IPS-18a (cell line): Measurements from ENCODE around the gene MAP2K3.
"Not testable (repeated sequence)": the region's sequence is repeated elsewhere in the genome, so short reads cannot be mapped to it uniquely, and the experiment has no call there.

Experiments used
- H3K27ac ChIP-seq: one replicate; pipeline ENCODE4 v1.5.1; 2013; ENCODE audit warnings: low read length
- H3K27me3 ChIP-seq: one replicate; pipeline ENCODE4 v1.6.1; 2013; ENCODE audit warnings: mild to moderate bottlenecking, low read length; ENCODE audit not compliant: control insufficient read depth, insufficient read depth
- H3K36me3 ChIP-seq: one replicate; pipeline ENCODE4 v1.6.1; 2013; ENCODE audit warnings: low read depth, low read length; ENCODE audit not compliant: control insufficient read depth
- H3K4me1 ChIP-seq: one replicate; pipeline ENCODE4 v1.6.1; 2013; ENCODE audit warnings: low read depth, low read length; ENCODE audit not compliant: control insufficient read depth
- H3K4me3 ChIP-seq: one replicate; pipeline ENCODE4 v1.5.1; 2013; ENCODE audit warnings: low read length
- H3K9ac ChIP-seq: one replicate; pipeline ENCODE4 v1.6.1; 2013; ENCODE audit warnings: mild to moderate bottlenecking, low read length, moderate library complexity
- H3K9me3 ChIP-seq: one replicate; pipeline ENCODE4 v1.6.1; 2013; ENCODE audit warnings: low read depth, low read length; ENCODE audit not compliant: control insufficient read depth

Gene MAP2K3

DNA sequence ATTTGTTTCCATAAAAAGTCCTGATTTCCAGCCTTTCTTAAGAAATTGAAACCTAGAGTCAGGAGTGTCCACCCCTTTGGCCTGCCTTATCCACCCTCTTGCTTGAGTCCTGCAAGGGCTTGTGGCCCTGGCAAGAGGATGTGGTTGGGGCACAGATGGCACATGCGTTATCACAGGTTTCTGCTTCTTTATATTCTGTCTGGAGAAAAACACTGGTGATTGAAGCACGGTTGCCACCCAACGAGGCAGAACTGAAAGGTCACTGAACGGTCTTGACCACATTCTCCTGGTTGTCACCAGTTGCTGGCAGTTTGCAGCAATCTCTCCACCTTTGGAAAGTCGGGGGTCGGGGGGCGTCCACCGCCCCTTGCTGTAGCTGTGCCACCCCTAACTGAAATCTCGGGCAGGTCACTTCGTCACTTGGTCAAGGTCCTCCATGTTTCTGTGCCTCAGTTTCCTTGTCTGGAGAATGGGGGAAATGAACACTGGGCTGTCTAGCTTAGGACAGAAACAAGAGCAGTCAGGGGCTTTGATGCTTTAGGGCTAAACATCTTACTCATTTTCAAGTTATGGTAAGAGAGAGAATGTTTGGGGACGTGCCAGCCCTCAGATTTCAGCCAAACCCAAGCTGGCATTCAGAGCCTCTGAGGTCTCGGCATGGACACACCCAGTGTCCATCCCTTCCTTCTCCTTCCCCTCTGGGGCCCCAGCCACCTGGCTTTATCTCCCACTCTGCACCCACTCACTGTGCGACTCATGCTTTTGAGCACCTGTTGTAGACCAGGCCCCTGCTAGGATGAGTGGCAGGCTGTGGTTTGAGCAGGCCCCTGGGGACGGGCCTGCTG lies 63.8 kb downstream of the MAP2K3 start:
- not testable (repeated sequence) for H3K27me3 ChIP-seq, H3K4me1 ChIP-seq, H3K9me3 ChIP-seq, H3K27ac ChIP-seq, H3K36me3 ChIP-seq, H3K9ac ChIP-seq, H3K4me3 ChIP-seq

DNA sequence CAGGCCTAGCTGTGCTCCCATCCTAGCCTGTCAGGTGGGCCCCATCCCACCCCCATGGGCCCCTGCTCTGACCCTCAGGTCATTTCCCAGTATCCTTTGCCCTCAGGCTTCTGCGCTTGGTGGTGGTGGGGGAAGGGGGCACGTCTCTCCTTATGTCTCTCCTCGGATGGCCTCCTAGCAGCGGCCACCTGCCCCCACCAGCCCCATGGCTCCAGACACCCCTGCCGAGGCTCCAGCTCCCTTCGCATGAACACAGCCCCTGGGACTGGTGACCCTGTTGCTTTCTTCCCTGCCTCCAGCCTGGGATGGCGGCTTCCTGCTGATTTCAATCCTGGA lies 64.4 kb downstream of the MAP2K3 start:
- H3K4me3 ChIP-seq, H3K27ac ChIP-seq, H3K27me3 ChIP-seq, H3K9ac ChIP-seq, H3K9me3 ChIP-seq, H3K4me1 ChIP-seq, H3K36me3 ChIP-seq: not testable (repeated sequence)

DNA sequence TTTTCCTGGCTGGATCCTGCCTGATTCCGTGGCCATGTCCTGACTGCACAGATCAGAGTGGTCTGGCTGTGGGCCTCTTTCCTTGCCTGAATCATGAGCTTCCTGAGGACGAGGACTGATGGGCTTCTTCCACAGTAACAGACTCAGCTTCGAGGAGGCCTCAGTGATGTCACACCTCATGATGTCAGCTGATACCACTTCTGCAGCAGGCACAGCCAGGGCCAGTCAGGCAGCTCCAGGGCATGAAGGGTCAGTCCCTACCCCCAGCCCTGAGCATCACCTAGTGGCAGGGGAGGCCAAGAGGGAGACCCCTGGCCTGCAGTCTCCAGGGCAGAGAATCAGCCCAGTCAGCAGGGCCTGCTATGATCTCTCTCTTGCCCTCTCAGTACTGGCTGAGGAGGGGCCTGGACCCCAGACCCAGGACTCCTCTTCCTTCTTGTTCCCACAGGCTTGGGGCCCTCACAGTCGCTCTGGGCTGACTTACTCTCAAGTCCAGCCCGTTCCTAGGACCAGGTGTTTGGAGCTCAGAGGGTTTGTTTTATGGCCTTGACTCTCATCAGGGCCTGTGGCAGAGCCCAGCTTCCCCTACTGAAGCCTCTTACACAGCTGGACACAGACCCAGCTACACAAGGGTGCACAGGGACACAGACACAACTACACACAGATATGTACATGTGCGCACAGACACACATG lies 65.0 kb downstream of the MAP2K3 start:
- H3K27ac ChIP-seq: not testable (repeated sequence)

DNA sequence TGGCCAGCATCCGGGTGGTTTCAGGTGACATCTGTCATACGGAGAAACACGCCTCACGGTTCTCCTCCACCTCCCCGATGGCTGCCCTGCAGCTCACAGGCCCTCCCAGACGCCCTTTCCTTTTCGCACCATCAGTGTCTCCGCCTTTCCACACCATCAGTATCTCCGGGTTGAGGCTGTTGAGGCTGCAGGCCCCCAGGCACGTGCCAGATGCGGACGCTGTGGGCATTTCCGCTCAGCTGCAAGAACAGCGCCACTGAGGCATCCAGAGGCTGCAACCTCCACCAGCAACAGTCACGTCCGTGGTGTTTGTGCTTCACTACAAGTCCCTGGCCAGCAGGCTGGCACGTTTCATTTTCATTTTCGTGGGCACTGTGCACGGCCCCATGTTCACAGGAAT lies 66.0 kb downstream of the MAP2K3 start:
- not testable (repeated sequence) for H3K27me3 ChIP-seq, H3K36me3 ChIP-seq, H3K27ac ChIP-seq, H3K9ac ChIP-seq, H3K9me3 ChIP-seq, H3K4me3 ChIP-seq, H3K4me1 ChIP-seq

More for the DNA sequence above, 65.0 kb downstream of the MAP2K3 start:
- H3K27me3 ChIP-seq, H3K4me1 ChIP-seq, H3K9me3 ChIP-seq, H3K9ac ChIP-seq, H3K36me3 ChIP-seq, H3K4me3 ChIP-seq: not testable (repeated sequence)

DNA sequence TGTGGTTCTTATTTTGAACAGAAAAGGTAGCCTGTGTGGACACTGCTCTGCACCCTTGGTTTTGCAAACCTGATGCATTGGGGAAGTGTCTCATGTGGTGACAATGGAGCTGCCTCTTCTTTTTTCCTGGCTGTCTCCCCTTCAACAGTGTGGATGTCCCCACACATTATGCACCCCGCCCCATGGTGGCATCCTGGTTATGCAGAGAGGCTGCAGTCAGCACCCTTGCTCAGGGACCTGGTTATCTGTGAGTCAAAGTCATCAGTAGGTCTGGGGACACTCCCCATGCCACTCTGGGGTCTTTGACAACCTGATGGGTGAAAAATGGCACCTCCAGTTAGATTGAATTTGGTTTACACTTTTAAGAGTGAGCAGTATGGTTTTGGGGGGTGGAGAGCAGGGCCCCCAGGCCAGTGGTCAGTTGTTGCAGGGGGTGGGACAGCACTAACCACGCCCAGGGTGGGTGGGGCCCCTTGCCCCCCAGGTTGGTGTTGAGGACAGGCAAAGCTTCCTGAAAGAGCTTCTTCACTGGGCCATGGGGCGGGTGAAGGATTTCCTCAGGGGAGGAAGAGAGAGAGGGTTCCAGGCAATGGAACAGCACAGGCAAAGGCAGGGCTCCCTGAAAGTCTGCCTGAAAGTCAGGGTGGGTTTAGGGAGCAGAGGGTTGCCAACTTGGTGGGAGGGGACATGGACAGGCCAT lies 67.0 kb downstream of the MAP2K3 start:
- no peaks in the 10 kb centered on the region for H3K9me3 ChIP-seq
- H3K4me3 ChIP-seq: no peak overlapping the region
- no peaks in the 10 kb centered on the region for H3K27me3 ChIP-seq
- H3K27ac ChIP-seq: no peak overlapping the region
- no peaks in the 10 kb centered on the region for H3K4me1 ChIP-seq
- H3K9ac ChIP-seq: no peak overlapping the region
- H3K36me3 ChIP-seq: no peaks in the 10 kb centered on the region

DNA sequence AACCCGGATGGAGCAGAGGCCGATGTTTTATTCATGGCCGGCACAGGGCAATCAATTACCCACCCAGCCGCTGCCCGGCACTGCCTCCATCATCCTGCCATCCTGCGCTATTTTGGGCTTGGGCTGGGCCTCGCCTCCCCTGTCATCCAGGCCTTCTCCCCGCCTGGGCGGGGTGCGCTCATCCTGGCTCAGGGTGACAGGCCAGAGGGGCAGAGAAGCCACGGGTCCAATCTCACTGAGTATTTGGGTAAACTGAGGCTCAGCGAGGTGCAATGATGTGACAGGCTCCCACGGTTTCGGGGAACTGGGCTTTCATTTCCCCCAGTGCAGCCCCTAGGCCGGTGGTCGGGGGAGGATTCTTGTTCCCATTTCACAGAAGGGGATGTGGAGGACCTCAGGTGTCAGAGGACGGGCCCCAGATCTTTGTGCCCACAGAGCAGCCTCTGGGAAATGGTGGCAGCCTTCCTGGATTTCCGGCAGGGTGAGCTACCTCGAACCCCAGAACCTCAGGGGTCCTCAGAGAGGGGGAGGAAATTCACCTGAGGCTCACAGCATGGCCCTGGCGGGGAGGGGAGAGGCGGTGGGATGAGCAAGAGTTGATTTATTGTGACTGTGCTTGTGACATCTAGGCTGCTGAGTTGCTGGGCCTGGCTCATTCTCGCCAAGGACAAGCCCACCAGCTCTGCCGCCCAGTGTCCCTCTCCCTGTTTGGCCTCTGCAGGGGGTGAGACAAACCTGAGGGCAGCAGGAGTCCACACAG lies 67.9 kb downstream of the MAP2K3 start:
- Histone ChIP-seq H3K9me3 (no peaks in the 10 kb centered on the region), H3K4me3 (no peak overlapping the region), H3K4me1 (no peaks in the 10 kb centered on the region), H3K9ac (no peak overlapping the region), H3K27ac (no peak overlapping the region), H3K36me3 (no peaks in the 10 kb centered on the region), H3K27me3 (no peaks in the 10 kb centered on the region)

DNA sequence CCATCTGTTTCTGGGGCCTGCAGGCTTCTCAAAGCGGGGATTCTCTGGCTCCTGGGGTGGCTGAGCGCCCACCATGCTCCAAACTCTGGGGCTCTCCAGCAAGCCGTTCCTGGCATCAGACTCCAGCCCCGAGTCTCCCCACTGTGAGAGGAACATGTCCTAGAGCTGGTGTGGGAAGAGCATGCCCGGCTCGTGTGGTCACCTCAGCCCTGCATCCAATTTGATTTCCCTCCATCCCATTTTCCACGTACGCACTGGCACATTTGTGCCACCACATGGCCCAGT lies 68.4 kb downstream of the MAP2K3 start:
- Histone ChIP-seq H3K9me3 (no peaks in the 10 kb centered on the region), H3K27me3 (no peaks in the 10 kb centered on the region), H3K36me3 (no peaks in the 10 kb centered on the region), H3K9ac (no peak overlapping the region), H3K4me3 (no peak overlapping the region), H3K27ac (no peak overlapping the region), H3K4me1 (no peaks in the 10 kb centered on the region)

DNA sequence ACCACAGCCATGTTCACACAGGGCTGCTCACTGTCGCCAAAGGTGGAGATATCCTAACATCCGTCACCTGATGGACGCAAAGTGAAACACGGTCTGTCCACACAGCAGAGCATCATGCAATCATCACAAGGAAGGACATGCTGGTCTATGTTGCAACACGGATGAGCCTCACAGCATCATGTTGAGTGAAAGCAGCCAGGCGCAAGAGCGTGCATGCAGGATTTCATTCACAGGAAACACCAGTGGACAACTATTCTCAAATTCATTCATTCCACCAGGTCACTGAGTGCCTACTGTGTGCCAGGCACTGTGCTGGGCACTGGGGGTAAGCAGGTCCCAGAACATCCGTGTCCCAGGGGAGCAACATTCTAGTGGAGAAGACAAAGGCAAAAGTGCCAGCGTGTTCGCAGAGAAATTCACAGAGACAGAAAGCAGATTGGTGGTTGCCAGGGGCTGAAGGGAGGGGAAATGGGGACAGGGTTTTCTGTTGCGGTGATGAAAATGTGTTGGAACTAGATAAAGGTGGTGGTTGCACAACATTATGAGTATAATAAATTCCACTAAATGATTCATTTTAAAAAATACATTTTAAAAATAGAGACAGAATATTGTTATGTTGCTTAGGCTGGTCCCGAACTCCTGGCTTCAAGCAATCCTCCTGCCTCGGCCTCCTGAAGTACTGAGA lies 69.0 kb downstream of the MAP2K3 start:
- Histone ChIP-seq H3K36me3 (no peaks in the 10 kb centered on the region), H3K9ac (no peak overlapping the region), H3K27ac (no peak overlapping the region), H3K9me3 (no peaks in the 10 kb centered on the region), H3K4me1 (no peaks in the 10 kb centered on the region), H3K4me3 (no peak overlapping the region), H3K27me3 (no peaks in the 10 kb centered on the region)

DNA sequence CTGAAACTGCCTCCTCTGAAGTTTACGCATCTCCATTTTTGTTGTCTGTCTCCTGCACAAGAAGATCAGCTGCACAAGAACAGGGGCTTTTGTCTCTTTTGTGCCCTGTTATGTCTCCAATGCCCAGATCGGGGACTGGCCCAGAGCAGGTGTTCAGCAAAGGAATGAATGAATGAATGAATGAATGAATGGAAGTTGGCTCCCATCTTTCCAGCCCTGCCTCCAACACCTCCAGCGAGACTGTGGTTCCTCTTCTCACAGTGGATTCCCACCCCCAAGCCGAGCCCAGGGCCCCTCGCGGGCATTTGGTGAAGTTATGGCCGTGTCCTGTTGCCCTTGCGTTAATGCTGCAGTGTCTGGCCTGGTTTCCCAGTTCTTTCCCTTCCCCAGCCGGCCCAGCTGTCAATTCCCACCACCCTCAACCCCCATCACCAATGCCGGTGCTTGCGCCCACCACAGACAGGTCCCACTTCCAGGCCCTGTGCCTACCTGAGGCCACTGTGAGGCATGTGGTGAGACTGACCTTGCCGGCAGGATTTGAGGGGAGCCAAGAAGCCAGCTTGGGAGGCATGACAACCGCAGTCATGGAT lies 70.4 kb downstream of the MAP2K3 start:
- Histone ChIP-seq H3K27me3 (no peaks in the 10 kb centered on the region), H3K4me1 (peaks cover 2% of the 10 kb centered on the region), H3K36me3 (no peaks in the 10 kb centered on the region), H3K9ac (no peak overlapping the region), H3K9me3 (no peaks in the 10 kb centered on the region), H3K4me3 (no peak overlapping the region), H3K27ac (no peak overlapping the region)

DNA sequence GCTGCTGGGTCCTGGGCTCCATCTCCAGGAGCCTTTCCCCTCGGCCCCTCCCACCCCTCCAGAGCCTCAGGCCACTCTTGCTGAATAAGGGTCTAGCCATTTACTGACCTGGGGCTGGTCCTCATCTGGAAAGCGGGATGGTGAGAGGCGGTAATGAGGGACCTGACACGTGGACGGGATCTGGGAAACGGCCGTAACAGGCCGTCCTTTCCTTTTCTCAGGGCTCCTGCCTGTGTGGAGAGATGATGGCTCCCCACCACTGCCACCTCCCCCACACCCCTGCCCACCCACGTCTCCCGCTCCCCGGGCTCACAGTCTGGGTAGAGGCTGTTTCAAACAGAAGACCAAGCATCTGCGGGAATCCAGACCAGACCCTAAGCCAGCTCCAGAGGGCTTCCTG lies 71.1 kb downstream of the MAP2K3 start:
- Histone ChIP-seq H3K9ac (no peak overlapping the region), H3K4me3 (no peak overlapping the region), H3K9me3 (no peaks in the 10 kb centered on the region), H3K36me3 (no peaks in the 10 kb centered on the region), H3K27me3 (no peaks in the 10 kb centered on the region), H3K27ac (no peak overlapping the region), H3K4me1 (peaks cover 4% of the 10 kb centered on the region)
